K562 (cell line): ENCODE results near the gene C11orf54. TPM values are rescaled to one million over a fixed set of nuclear protein-coding genes. Genes with fewer than 3 reads are reported as not detected.

Source experiments
- L3MBTL2 ChIP-seq: fragments of 450-650 bp; IDR thresholded peaks from 2 replicates; pipeline ENCODE4 v1.6.1; 2016; ENCODE audit warnings: mild to moderate bottlenecking, moderate library complexity
- NUFIP1 ChIP-seq: fragments of 450-650 bp; IDR thresholded peaks from 2 replicates; pipeline ENCODE4 v1.6.1; 2018; ENCODE audit not compliant: partially characterized antibody
- POLR2A ChIP-seq: fragments of 450-650 bp; conservative IDR thresholded peaks from 2 replicates; pipeline ENCODE4 v1.6.1; 2016
- POLR2AphosphoS2 ChIP-seq: IDR thresholded peaks from 2 replicates; pipeline ENCODE4 v1.6.1; 2012; ENCODE audit warnings: low read length, improper control_type of control experiment
- RBM22 ChIP-seq: fragments of 200-400 bp; formaldehyde crosslinking; IDR thresholded peaks from 2 replicates; pipeline ENCODE4 v1.6.1; 2018; ENCODE audit warnings: low read length, low read depth; ENCODE audit not compliant: poor library complexity, severe bottlenecking
- SUPT5H ChIP-seq: fragments of 450-650 bp; IDR thresholded peaks from 2 replicates; pipeline ENCODE4 v1.6.1; 2016
- U2AF1 ChIP-seq: fragments of 200-400 bp; formaldehyde crosslinking; optimal IDR thresholded peaks from 2 replicates; pipeline ENCODE3; 2017; ENCODE audit warnings: mild to moderate bottlenecking, low read depth, low read length, moderate library complexity
- polyA plus RNA-seq, 8 experiments: library from polyadenylated mRNA; depleted of rRNA in 4 of 8; stranded (reverse) in 5 of 8; unstranded in 3 of 8; fragments of >200 nt; fragmentation: Nextera tagmentation in 2 of 8; fragmentation: Illumina TruSeq in 1 of 8; extraction: Ambion mirVana in 2 of 8; extraction: Trizol in 1 of 8; gene quantifications; 2 replicates each; pipeline versions ENCODE4 v1.2.1 to v1.2.3, GENCODE V29; 2011 to 2014; ENCODE audit warnings: inconsistent platforms in 1 of 8, missing spikeins in 1 of 8
- total RNA-seq, 7 experiments: library from RNA; depleted of rRNA in 6 of 7; stranded (reverse); fragments of >200 nt in 6 of 7; fragmentation: Illumina TruSeq in 2 of 7; extraction: Trizol in 2 of 7; gene quantifications; 2 replicates each; pipeline versions ENCODE4 v1.2.1 to v1.2.3, GENCODE V29; 2011 to 2021; ENCODE audit warnings: low replicate concordance in 1 of 7
- TF ChIP-seq, protein P1 (sequence below), 2 experiments: fragments of 450-650 bp; IDR thresholded peaks; 2 replicates each; pipeline ENCODE4 v1.6.1; 2018; ENCODE audit warnings: mild to moderate bottlenecking in 2 of 2, low read depth in 1 of 2; ENCODE audit not compliant: partially characterized antibody in 2 of 2

Gene C11orf54
- total and polyA plus RNA-seq, 9 of the 15 experiments (the other 6 are each of a cell fraction or from before 2014, with no cell fraction given) = 13.4 to 33.0 (median 23.1) TPM

DNA sequence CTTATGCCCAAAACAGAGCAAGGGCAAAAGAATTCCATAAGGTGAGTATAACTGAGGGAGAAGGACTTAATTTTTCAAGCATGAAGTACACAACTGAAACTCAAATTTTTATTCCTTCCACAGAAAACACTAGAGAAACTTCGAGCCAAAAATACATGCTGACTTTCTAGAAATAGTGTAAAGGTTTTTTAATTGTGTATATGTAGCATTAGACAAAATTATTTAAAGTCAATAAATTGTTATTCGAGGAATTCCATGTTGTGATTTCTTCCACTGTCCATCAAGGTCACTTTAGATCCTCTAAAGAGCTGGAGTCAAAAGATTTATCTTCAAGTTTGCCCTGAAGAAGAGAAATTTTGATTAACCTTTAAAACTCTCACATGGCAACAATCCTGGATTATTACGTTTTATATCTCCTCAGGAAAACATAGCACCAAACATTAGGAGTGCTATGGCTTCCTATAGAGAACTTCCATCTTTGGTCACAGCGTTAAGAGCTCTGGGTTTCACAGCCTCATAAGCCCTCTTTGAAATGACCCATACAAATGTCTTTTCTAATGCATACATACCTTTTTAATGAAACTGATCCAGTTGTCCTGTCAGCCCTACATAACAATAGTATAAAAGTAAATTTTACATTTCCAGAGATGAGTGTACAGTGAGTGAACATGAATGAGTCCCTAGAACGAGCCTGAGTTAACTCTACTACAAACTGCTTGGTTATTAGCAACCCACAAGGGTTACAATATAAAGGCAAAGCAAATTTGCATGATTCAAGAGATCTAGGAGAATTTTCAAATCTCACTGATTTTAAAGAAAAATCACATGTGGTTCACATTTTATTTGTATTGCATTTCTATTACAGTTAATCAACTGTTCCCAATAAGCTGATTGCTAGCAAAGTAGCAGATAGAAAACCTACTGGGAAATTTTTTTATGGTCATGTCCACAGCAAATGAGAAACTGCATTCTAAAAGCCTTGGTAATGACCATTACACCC lies 11.1 kb upstream of the C11orf54 start (continued):
- TF ChIP-seq, protein P1, sequence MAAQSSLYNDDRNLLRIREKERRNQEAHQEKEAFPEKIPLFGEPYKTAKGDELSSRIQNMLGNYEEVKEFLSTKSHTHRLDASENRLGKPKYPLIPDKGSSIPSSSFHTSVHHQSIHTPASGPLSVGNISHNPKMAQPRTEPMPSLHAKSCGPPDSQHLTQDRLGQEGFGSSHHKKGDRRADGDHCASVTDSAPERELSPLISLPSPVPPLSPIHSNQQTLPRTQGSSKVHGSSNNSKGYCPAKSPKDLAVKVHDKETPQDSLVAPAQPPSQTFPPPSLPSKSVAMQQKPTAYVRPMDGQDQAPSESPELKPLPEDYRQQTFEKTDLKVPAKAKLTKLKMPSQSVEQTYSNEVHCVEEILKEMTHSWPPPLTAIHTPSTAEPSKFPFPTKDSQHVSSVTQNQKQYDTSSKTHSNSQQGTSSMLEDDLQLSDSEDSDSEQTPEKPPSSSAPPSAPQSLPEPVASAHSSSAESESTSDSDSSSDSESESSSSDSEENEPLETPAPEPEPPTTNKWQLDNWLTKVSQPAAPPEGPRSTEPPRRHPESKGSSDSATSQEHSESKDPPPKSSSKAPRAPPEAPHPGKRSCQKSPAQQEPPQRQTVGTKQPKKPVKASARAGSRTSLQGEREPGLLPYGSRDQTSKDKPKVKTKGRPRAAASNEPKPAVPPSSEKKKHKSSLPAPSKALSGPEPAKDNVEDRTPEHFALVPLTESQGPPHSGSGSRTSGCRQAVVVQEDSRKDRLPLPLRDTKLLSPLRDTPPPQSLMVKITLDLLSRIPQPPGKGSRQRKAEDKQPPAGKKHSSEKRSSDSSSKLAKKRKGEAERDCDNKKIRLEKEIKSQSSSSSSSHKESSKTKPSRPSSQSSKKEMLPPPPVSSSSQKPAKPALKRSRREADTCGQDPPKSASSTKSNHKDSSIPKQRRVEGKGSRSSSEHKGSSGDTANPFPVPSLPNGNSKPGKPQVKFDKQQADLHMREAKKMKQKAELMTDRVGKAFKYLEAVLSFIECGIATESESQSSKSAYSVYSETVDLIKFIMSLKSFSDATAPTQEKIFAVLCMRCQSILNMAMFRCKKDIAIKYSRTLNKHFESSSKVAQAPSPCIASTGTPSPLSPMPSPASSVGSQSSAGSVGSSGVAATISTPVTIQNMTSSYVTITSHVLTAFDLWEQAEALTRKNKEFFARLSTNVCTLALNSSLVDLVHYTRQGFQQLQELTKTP (IDR thresholded peaks at IDR 0.05; ENCODE audit: low read depth in 1 of 2, partially characterized antibody in 2 of 2) = no peak
- TF ChIP-seq POLR2A (peak; percentile 55), POLR2AphosphoS2 (0 out of 2 replicates have a peak, but pooled peaks have one; percentile 64), RBM22 (peak; percentile 65), L3MBTL2 (no peak), SUPT5H (peak; percentile 18; the same call in 1 of the 2 replicates), NUFIP1 (no peak), U2AF1 (peak; percentile 22)
- TF ChIP-seq, all 486 proteins: peak for 8
